GM12878 (cell line): ENCODE results near the gene WDR18. TPM values are rescaled to one million over a fixed set of nuclear protein-coding genes. Genes with fewer than 3 reads are reported as not detected.

ENCODE experiments used
- BHLHE40 ChIP-seq, 2 experiments: fragments of 450-650 bp in 1 of 2; IDR thresholded peaks; 2 replicates each; pipeline ENCODE4 v1.6.1; 2011 to 2017; ENCODE audit warnings: low read depth in 2 of 2, borderline replicate concordance in 1 of 2, improper control_type of control experiment in 1 of 2, low read length in 1 of 2, mild to moderate bottlenecking in 1 of 2
- KDM1A ChIP-seq: fragments of 200-600 bp; sonication (generic); IDR thresholded peaks from 2 replicates; pipeline ENCODE4 v1.6.1; 2016; ENCODE audit warnings: borderline replicate concordance
- KLF5 ChIP-seq: fragments of 450-650 bp; IDR thresholded peaks from 2 replicates; pipeline ENCODE4 v1.6.1; 2014; ENCODE audit warnings: mild to moderate bottlenecking; ENCODE audit not compliant: partially characterized antibody
- MEF2A ChIP-seq: IDR thresholded peaks from 2 replicates; pipeline ENCODE4 v1.6.1; 2011; ENCODE audit warnings: low read depth, mild to moderate bottlenecking, low read length, moderate library complexity; ENCODE audit not compliant: insufficient read depth
- MYB ChIP-seq: fragments of 150-350 bp; IDR thresholded peaks from 2 replicates; pipeline ENCODE4 v1.6.1; 2014; ENCODE audit warnings: mild to moderate bottlenecking, low read depth, low read length, borderline replicate concordance
- RELA ChIP-seq: fragments of 450-650 bp; IDR thresholded peaks from 2 replicates; pipeline ENCODE4 v1.8.0; 2014; ENCODE audit warnings: borderline replicate concordance; ENCODE audit not compliant: partially characterized antibody
- SMC3 ChIP-seq: IDR thresholded peaks from 2 replicates; pipeline ENCODE4 v1.6.1; 2011; ENCODE audit warnings: low read length, improper control_type of control experiment, borderline replicate concordance
- ZNF207 ChIP-seq: fragments of 450-650 bp; IDR thresholded peaks from 2 replicates; pipeline ENCODE4 v1.6.1; 2014; ENCODE audit warnings: antibody characterized with exemption, mild to moderate bottlenecking, borderline replicate concordance
- ZNF217 ChIP-seq: fragments of 450-650 bp; IDR thresholded peaks from 2 replicates; pipeline ENCODE4 v1.6.1; 2017; ENCODE audit warnings: antibody characterized with exemption, mild to moderate bottlenecking
- ZZZ3 ChIP-seq: IDR thresholded peaks from 2 replicates; pipeline ENCODE4 v1.6.1; 2011; ENCODE audit warnings: low read depth; ENCODE audit not compliant: control insufficient read depth, insufficient read length
- polyA plus RNA-seq, 11 experiments: library from polyadenylated mRNA; depleted of rRNA in 4 of 11; unstranded in 6 of 11; stranded (reverse) in 5 of 11; fragments of >200 nt; fragmentation: Nextera tagmentation in 4 of 11; fragmentation: Illumina TruSeq in 1 of 11; extraction: Ambion mirVana in 4 of 11; extraction: Trizol in 1 of 11; gene quantifications; 1 replicate in 1 of 11; 2 replicates in 10 of 11; pipeline versions ENCODE4 v1.2.1 to v1.2.3, GENCODE V29; 2011 to 2016; ENCODE audit warnings: inconsistent platforms in 2 of 11, missing spikeins in 2 of 11, low read depth in 1 of 11
- total RNA-seq, 4 experiments: library from RNA; depleted of rRNA in 3 of 4; stranded (reverse); fragments of >200 nt in 3 of 4; fragmentation: Illumina TruSeq in 1 of 4; extraction: Trizol in 1 of 4; gene quantifications; 2 replicates each; pipeline versions ENCODE4 v1.2.1 to v1.2.3, GENCODE V29; 2013 to 2021
- TF ChIP-seq, protein P1 (sequence below): IDR thresholded peaks from 2 replicates; pipeline ENCODE4 v1.6.1; 2011; ENCODE audit warnings: mild to moderate bottlenecking, low read depth, low read length, moderate library complexity; ENCODE audit not compliant: insufficient replicate concordance
- TF ChIP-seq, protein P2 (sequence below): IDR thresholded peaks from 2 replicates; pipeline ENCODE4 v1.6.1; 2011; ENCODE audit warnings: low read depth, mild to moderate bottlenecking, low read length, moderate library complexity, borderline replicate concordance; ENCODE audit errors: extremely low read depth
- TF ChIP-seq, protein P3 (sequence below): fragments of 450-650 bp; IDR thresholded peaks from 2 replicates; pipeline ENCODE4 v1.6.1; 2017; ENCODE audit warnings: mild to moderate bottlenecking, moderate library complexity
- TF ChIP-seq, protein P4 (sequence below): fragments of 450-650 bp; IDR thresholded peaks from 2 replicates; pipeline ENCODE4 v1.6.1; 2017; ENCODE audit warnings: antibody characterized with exemption, mild to moderate bottlenecking, moderate library complexity
- TF ChIP-seq, protein P5 (sequence below): IDR thresholded peaks from 2 replicates; pipeline ENCODE4 v1.6.1; 2012; ENCODE audit warnings: low read length, inconsistent platforms

Gene WDR18
- total and polyA plus RNA-seq, 10 of the 15 experiments (the other 5 are each of a cell fraction or from before 2014, with no cell fraction given) = 3.0 to 206 (median 62.3) TPM

DNA sequence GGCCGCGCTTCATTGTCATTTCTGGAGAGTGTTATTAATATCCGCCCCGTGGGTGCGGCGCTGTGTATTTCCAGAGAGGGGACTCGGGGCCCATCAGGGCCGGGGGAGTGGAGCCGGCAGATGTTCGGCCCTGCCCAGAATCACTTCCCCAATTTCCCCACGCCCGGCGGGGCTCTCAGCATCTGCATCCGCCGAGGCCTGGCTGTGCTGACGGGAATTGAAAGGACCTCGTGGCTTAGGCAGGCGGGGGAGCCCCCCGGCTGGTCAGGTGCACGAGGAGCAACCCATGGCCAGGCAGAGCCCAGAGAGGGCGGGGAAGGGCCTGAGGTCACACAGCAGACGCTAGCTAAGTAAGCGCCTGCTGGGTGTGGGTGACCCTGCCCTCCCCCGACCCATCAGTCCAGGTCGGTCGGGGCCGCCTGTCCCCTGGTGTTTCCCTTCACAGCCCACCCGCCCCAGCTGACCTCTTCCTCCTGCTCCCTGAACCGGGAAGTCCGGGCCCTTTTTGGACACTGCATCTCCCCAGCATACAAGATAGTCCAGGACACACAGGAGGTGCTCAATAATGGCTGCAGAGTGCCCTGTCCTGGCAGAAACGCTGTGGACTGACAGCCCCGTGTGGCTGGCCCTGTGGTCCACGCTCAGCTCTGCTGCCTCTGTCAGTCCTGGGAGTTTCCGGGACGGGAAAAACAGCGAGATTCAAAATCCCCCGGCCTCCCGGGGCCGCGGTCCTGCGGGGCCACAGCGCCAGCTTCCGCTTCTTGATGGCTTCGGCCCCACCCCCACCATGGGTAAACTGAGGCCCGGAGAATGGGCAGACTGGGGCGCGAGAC lies 36.2 kb upstream of the WDR18 start (continued):
- TF ChIP-seq SMC3 (no peak), ZNF207 (no peak), ZZZ3 (no peak), KLF5 (peak; percentile 80), MYB (no peak), RELA (peak; percentile 48), ZNF217 (peak; percentile 47), BHLHE40 (IDR thresholded peaks at IDR 0.05; ENCODE audit: borderline replicate concordance in 1 of 2, low read depth in 2 of 2, low read length in 1 of 2) (peak; percentile 94 to 98), KDM1A (no peak), MEF2A (peak; percentile 88)
- TF ChIP-seq, protein P1, sequence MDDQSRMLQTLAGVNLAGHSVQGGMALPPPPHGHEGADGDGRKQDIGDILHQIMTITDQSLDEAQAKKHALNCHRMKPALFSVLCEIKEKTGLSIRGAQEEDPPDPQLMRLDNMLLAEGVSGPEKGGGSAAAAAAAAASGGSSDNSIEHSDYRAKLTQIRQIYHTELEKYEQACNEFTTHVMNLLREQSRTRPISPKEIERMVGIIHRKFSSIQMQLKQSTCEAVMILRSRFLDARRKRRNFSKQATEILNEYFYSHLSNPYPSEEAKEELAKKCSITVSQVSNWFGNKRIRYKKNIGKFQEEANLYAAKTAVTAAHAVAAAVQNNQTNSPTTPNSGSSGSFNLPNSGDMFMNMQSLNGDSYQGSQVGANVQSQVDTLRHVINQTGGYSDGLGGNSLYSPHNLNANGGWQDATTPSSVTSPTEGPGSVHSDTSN = peak; percentile 20
- TF ChIP-seq, protein P2, sequence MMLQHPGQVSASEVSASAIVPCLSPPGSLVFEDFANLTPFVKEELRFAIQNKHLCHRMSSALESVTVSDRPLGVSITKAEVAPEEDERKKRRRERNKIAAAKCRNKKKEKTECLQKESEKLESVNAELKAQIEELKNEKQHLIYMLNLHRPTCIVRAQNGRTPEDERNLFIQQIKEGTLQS = no peak
- TF ChIP-seq, protein P3, sequence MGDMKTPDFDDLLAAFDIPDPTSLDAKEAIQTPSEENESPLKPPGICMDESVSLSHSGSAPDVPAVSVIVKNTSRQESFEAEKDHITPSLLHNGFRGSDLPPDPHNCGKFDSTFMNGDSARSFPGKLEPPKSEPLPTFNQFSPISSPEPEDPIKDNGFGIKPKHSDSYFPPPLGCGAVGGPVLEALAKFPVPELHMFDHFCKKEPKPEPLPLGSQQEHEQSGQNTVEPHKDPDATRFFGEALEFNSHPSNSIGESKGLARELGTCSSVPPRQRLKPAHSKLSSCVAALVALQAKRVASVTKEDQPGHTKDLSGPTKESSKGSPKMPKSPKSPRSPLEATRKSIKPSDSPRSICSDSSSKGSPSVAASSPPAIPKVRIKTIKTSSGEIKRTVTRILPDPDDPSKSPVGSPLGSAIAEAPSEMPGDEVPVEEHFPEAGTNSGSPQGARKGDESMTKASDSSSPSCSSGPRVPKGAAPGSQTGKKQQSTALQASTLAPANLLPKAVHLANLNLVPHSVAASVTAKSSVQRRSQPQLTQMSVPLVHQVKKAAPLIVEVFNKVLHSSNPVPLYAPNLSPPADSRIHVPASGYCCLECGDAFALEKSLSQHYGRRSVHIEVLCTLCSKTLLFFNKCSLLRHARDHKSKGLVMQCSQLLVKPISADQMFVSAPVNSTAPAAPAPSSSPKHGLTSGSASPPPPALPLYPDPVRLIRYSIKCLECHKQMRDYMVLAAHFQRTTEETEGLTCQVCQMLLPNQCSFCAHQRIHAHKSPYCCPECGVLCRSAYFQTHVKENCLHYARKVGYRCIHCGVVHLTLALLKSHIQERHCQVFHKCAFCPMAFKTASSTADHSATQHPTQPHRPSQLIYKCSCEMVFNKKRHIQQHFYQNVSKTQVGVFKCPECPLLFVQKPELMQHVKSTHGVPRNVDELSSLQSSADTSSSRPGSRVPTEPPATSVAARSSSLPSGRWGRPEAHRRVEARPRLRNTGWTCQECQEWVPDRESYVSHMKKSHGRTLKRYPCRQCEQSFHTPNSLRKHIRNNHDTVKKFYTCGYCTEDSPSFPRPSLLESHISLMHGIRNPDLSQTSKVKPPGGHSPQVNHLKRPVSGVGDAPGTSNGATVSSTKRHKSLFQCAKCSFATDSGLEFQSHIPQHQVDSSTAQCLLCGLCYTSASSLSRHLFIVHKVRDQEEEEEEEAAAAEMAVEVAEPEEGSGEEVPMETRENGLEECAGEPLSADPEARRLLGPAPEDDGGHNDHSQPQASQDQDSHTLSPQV = no peak
- TF ChIP-seq, protein P4, sequence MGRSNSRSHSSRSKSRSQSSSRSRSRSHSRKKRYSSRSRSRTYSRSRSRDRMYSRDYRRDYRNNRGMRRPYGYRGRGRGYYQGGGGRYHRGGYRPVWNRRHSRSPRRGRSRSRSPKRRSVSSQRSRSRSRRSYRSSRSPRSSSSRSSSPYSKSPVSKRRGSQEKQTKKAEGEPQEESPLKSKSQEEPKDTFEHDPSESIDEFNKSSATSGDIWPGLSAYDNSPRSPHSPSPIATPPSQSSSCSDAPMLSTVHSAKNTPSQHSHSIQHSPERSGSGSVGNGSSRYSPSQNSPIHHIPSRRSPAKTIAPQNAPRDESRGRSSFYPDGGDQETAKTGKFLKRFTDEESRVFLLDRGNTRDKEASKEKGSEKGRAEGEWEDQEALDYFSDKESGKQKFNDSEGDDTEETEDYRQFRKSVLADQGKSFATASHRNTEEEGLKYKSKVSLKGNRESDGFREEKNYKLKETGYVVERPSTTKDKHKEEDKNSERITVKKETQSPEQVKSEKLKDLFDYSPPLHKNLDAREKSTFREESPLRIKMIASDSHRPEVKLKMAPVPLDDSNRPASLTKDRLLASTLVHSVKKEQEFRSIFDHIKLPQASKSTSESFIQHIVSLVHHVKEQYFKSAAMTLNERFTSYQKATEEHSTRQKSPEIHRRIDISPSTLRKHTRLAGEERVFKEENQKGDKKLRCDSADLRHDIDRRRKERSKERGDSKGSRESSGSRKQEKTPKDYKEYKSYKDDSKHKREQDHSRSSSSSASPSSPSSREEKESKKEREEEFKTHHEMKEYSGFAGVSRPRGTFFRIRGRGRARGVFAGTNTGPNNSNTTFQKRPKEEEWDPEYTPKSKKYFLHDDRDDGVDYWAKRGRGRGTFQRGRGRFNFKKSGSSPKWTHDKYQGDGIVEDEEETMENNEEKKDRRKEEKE = no peak
- TF ChIP-seq, protein P5, sequence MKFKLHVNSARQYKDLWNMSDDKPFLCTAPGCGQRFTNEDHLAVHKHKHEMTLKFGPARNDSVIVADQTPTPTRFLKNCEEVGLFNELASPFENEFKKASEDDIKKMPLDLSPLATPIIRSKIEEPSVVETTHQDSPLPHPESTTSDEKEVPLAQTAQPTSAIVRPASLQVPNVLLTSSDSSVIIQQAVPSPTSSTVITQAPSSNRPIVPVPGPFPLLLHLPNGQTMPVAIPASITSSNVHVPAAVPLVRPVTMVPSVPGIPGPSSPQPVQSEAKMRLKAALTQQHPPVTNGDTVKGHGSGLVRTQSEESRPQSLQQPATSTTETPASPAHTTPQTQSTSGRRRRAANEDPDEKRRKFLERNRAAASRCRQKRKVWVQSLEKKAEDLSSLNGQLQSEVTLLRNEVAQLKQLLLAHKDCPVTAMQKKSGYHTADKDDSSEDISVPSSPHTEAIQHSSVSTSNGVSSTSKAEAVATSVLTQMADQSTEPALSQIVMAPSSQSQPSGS = peak; percentile 82
